Astrocyte (in vitro differentiated cells and primary cell): ENCODE measurements around the gene GRK5.

Experiments
- EZH2 ChIP-seq: IDR thresholded peaks from 2 replicates; pipeline ENCODE4 v1.6.1; 2012; ENCODE audit warnings: mild to moderate bottlenecking, low read length, inconsistent platforms; ENCODE audit not compliant: insufficient read depth
- TF ChIP-seq, protein P1 (sequence below): IDR thresholded peaks from 2 replicates; pipeline ENCODE4 v1.5.1; 2011; ENCODE audit warnings: low read depth, mild to moderate bottlenecking, inconsistent platforms, low read length, moderate library complexity; ENCODE audit not compliant: insufficient read depth

DNA sequence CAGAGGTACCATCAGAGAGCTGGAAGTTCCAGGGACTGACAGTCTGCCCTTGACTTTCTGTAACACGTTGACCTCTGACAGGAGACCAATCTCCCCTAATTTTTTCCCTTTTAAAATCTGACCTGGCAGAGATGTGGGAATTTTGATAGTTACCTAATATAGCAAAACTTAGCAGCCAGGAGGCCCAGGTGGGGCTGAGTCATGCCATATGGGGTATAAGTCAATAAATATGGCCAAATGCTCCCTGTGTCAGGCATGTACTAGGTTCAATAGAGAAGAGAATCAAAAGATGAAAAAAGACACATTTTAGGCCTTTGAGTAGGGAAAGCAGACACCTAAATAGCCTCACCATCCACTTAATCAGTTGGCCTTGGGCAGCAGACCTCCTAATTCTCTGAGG lies 6.1 kb upstream of the GRK5 start:
- TF ChIP-seq, protein P1, sequence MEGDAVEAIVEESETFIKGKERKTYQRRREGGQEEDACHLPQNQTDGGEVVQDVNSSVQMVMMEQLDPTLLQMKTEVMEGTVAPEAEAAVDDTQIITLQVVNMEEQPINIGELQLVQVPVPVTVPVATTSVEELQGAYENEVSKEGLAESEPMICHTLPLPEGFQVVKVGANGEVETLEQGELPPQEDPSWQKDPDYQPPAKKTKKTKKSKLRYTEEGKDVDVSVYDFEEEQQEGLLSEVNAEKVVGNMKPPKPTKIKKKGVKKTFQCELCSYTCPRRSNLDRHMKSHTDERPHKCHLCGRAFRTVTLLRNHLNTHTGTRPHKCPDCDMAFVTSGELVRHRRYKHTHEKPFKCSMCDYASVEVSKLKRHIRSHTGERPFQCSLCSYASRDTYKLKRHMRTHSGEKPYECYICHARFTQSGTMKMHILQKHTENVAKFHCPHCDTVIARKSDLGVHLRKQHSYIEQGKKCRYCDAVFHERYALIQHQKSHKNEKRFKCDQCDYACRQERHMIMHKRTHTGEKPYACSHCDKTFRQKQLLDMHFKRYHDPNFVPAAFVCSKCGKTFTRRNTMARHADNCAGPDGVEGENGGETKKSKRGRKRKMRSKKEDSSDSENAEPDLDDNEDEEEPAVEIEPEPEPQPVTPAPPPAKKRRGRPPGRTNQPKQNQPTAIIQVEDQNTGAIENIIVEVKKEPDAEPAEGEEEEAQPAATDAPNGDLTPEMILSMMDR, result no peak
- no peak for TF ChIP-seq EZH2
